SK-N-MC (cell line): ENCODE results near the gene CTTNBP2.

Experiments used
- DNase-seq: peaks from one replicate; pipeline ENCODE4 v3.0.0-alpha.2; 2011; ENCODE audit warnings: low read depth, low spot score
- H3K27ac ChIP-seq: fragments of 200-600 bp; sonication (generic); 2 replicates; pipeline ENCODE4 v1.5.1; 2016; ENCODE audit warnings: mixed run types
- H3K36me3 ChIP-seq: fragments of 200-600 bp; sonication (generic); 2 replicates; pipeline ENCODE4 v1.6.1; 2017; ENCODE audit warnings: antibody characterized with exemption, low read length, mixed read lengths; ENCODE audit not compliant: insufficient read depth
- H3K4me3 ChIP-seq: fragments of 200-600 bp; sonication (generic); 2 replicates; pipeline ENCODE4 v1.5.1; 2016
- H3K9ac ChIP-seq: fragments of 200-600 bp; sonication (generic); 2 replicates; pipeline ENCODE4 v1.8.0; 2017; ENCODE audit warnings: mixed run types, mixed read lengths; ENCODE audit not compliant: insufficient read length
- H3K9me3 ChIP-seq: fragments of 200-600 bp; sonication (generic); 2 replicates; pipeline ENCODE4 v1.6.1; 2017; ENCODE audit warnings: low read depth, mild to moderate bottlenecking, antibody characterized with exemption, low read length, moderate library complexity, mixed read lengths
- EZH2 ChIP-seq: fragments of 200-600 bp; sonication (generic); IDR thresholded peaks from one replicate; pipeline ENCODE4 v1.6.1; 2017; ENCODE audit warnings: antibody characterized with exemption
- FOXP2 ChIP-seq: optimal IDR thresholded peaks from 2 replicates; pipeline ENCODE3; 2011; ENCODE audit warnings: mild to moderate bottlenecking, moderate library complexity; ENCODE audit not compliant: insufficient read depth; ENCODE audit errors: extremely low read length, control extremely low read depth
- POLR2AphosphoS5 ChIP-seq: IDR thresholded peaks from 2 replicates; pipeline ENCODE4 v1.6.1; 2012; ENCODE audit warnings: mild to moderate bottlenecking, low read depth, low read length, borderline replicate concordance

The CTTNBP2 gene

GRCh38 chr7:117777335-117778142, 95.7 kb downstream of the CTTNBP2 start:
- no peak overlapping the region for H3K27ac ChIP-seq
- no peak for DNase-seq
- H3K9me3 ChIP-seq = no peaks in the 10 kb centered on the region
- TF ChIP-seq FOXP2 (no peak), POLR2AphosphoS5 (no peak), EZH2 (no peak)
- no peak overlapping the region for H3K4me3 ChIP-seq
- no peak overlapping the region for H3K9ac ChIP-seq
- H3K36me3 ChIP-seq = 0 out of 2 replicates have a peak, but pooled peaks cover 5% of the 10 kb centered on the region

- H3K36me3 ChIP-seq = 0 out of 2 replicates have a peak, but pooled peaks cover 5% of the 10 kb centered on the region
- DNase-seq = no peak
- H3K4me3 ChIP-seq = no peak overlapping the region
- H3K27ac ChIP-seq = no peak overlapping the region; the same call in 1 of the 2 replicates
- H3K9ac ChIP-seq = no peak overlapping the region
- no peak for TF ChIP-seq FOXP2
- no peak for TF ChIP-seq POLR2AphosphoS5
- TF ChIP-seq EZH2 = no peak
- no peaks in the 10 kb centered on the region for H3K9me3 ChIP-seq
Observed at GRCh38 chr7:117776224-117776623, 97.0 kb downstream of the CTTNBP2 start.

GRCh38 chr7:117775801-117776200, 97.4 kb downstream of the CTTNBP2 start:
- H3K9ac ChIP-seq = no peak overlapping the region
- no peaks in the 10 kb centered on the region for H3K9me3 ChIP-seq
- H3K36me3 ChIP-seq = 0 out of 2 replicates have a peak, but pooled peaks cover 5% of the 10 kb centered on the region
- no peak for DNase-seq
- no peak overlapping the region; the same call in 1 of the 2 replicates for H3K27ac ChIP-seq
- TF ChIP-seq EZH2 (no peak), FOXP2 (no peak), POLR2AphosphoS5 (no peak)
- H3K4me3 ChIP-seq = no peak overlapping the region

GRCh38 chr7:117774943-117775342, 98.3 kb downstream of the CTTNBP2 start:
- Histone ChIP-seq H3K27ac (no peak overlapping the region), H3K9me3 (no peaks in the 10 kb centered on the region), H3K36me3 (0 out of 2 replicates have a peak, but pooled peaks cover 5% of the 10 kb centered on the region), H3K9ac (no peak overlapping the region), H3K4me3 (no peak overlapping the region)
- no peak for DNase-seq
- TF ChIP-seq POLR2AphosphoS5 (no peak), EZH2 (no peak), FOXP2 (no peak)

- no peak for DNase-seq
Observed at GRCh38 chr7:117772421-117772820, 100.8 kb downstream of the CTTNBP2 start.

GRCh38 chr7:117771756-117772155, 101.5 kb downstream of the CTTNBP2 start:
- DNase-seq = no peak
- TF ChIP-seq FOXP2 (no peak), POLR2AphosphoS5 (no peak), EZH2 (no peak)
- H3K9ac ChIP-seq = no peak overlapping the region
- H3K27ac ChIP-seq = no peak overlapping the region
- 0 out of 2 replicates have a peak, but pooled peaks cover 5% of the 10 kb centered on the region for H3K36me3 ChIP-seq
- no peaks in the 10 kb centered on the region for H3K9me3 ChIP-seq
- no peak overlapping the region for H3K4me3 ChIP-seq

More at GRCh38 chr7:117772421-117772820, 100.8 kb downstream of the CTTNBP2 start:
- TF ChIP-seq EZH2 (no peak), POLR2AphosphoS5 (no peak)
- no peak overlapping the region for H3K27ac ChIP-seq
- no peak overlapping the region for H3K9ac ChIP-seq
- 0 out of 2 replicates have a peak, but pooled peaks cover 5% of the 10 kb centered on the region for H3K36me3 ChIP-seq
- no peak overlapping the region for H3K4me3 ChIP-seq
- no peaks in the 10 kb centered on the region for H3K9me3 ChIP-seq

- Histone ChIP-seq H3K27ac (no peak overlapping the region), H3K36me3 (peaks cover 4% of the 10 kb centered on the region; the same call in 1 of the 2 replicates), H3K9ac (no peak overlapping the region), H3K9me3 (no peaks in the 10 kb centered on the region), H3K4me3 (no peak overlapping the region)
- no peak for TF ChIP-seq POLR2AphosphoS5
- no peak for TF ChIP-seq EZH2
- no peak for TF ChIP-seq FOXP2
- no peak for DNase-seq
Observed at GRCh38 chr7:117769085-117769484, 104.2 kb downstream of the CTTNBP2 start.

- TF ChIP-seq FOXP2 (no peak), EZH2 (no peak), POLR2AphosphoS5 (no peak)
- DNase-seq = no peak
- Histone ChIP-seq H3K9me3 (no peaks in the 10 kb centered on the region), H3K27ac (no peak overlapping the region), H3K4me3 (no peak overlapping the region), H3K9ac (no peak overlapping the region), H3K36me3 (peaks cover 4% of the 10 kb centered on the region; the same call in 1 of the 2 replicates)
Observed at GRCh38 chr7:117767951-117768350, 105.3 kb downstream of the CTTNBP2 start.

GRCh38 chr7:117766913-117767312, 106.3 kb downstream of the CTTNBP2 start:
- Histone ChIP-seq H3K9ac (no peak overlapping the region), H3K27ac (no peak overlapping the region)
- TF ChIP-seq POLR2AphosphoS5 (no peak), EZH2 (no peak), FOXP2 (no peak)

More at GRCh38 chr7:117766913-117767312, 106.3 kb downstream of the CTTNBP2 start:
- Histone ChIP-seq H3K36me3 (peaks cover 4% of the 10 kb centered on the region; the same call in 1 of the 2 replicates), H3K9me3 (no peaks in the 10 kb centered on the region), H3K4me3 (no peak overlapping the region)
- no peak for DNase-seq
